SK-N-SH (cell line): Measurements from ENCODE around the gene MIAT.

Source experiments
- CHD2 ChIP-seq: fragments of 150-350 bp; IDR thresholded peaks from 2 replicates; pipeline ENCODE4 v1.6.1; 2018; ENCODE audit warnings: low read length; ENCODE audit not compliant: partially characterized antibody
- EP300 ChIP-seq, 2 experiments: IDR thresholded peaks; 2 replicates each; pipeline versions ENCODE4 v1.4.0 to v1.6.1; 2012; ENCODE audit warnings: borderline replicate concordance in 1 of 2, low read depth in 1 of 2, low read length in 1 of 2
- EZH2phosphoT487 ChIP-seq: fragments of 200-600 bp; sonication (generic); IDR thresholded peaks from 2 replicates; pipeline ENCODE4 v1.6.1; 2017; ENCODE audit warnings: low read depth, mixed run types, mild to moderate bottlenecking, antibody characterized with exemption, moderate library complexity, borderline replicate concordance
- FOXM1 ChIP-seq: IDR thresholded peaks from 2 replicates; pipeline ENCODE4 v1.4.0; 2012; ENCODE audit warnings: low read depth, mild to moderate bottlenecking
- GABPA ChIP-seq: IDR thresholded peaks from 2 replicates; pipeline ENCODE4 v1.4.0; 2012; ENCODE audit warnings: low read depth, mild to moderate bottlenecking
- POLR2AphosphoS5 ChIP-seq: IDR thresholded peaks from 2 replicates; pipeline ENCODE4 v1.6.1; 2012; ENCODE audit warnings: low read depth, low read length
- RAD21 ChIP-seq: IDR thresholded peaks from 2 replicates; pipeline ENCODE4 v1.6.1; 2012; ENCODE audit warnings: mild to moderate bottlenecking, low read length
- TAF1 ChIP-seq: IDR thresholded peaks from 2 replicates; pipeline ENCODE4 v1.6.1; 2012; ENCODE audit warnings: low read depth, mild to moderate bottlenecking, low read length, moderate library complexity, borderline replicate concordance
- TCF12 ChIP-seq: IDR thresholded peaks from 2 replicates; pipeline ENCODE4 v1.4.0; 2012
- TF ChIP-seq, protein P1 (sequence below): fragments of 200-600 bp; sonication (generic); IDR thresholded peaks from 2 replicates; pipeline ENCODE4 v1.6.1; 2017; ENCODE audit warnings: antibody characterized with exemption, mild to moderate bottlenecking, moderate library complexity
- TF ChIP-seq, protein P2 (sequence below): fragments of 150-350 bp; IDR thresholded peaks from 2 replicates; pipeline ENCODE4 v1.6.1; 2017; ENCODE audit warnings: antibody characterized with exemption, low read length, low read depth, borderline replicate concordance
- TF ChIP-seq, protein P3 (sequence below): IDR thresholded peaks from 2 replicates; pipeline ENCODE4 v1.4.0; 2012; ENCODE audit warnings: low read depth, borderline replicate concordance
- TF ChIP-seq, protein P4 (sequence below): IDR thresholded peaks from 2 replicates; pipeline ENCODE4 v1.6.1; 2012; ENCODE audit warnings: mild to moderate bottlenecking, low read depth, low read length, moderate library complexity

DNA sequence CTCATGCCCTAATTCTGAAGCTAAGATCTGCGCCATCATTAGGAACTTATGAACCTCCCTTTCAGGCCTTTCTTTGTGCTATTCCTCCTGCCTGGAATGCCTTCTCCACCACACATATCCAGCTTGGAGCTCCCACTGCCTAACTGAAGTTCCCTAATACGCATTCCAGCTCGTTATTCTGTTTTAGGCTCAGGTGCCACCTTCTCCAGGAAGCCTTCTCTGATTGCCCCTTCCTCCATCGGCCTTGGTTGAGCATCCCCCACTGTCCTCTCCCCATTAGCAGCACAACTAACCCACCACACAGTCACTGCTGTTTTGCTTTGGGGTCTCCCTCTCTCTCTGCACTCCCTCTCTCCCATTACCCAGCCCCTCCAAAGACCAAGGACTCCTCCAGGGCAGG, 44.7 kb upstream of the MIAT start:
- TF ChIP-seq FOXM1 (no peak), TAF1 (no peak), POLR2AphosphoS5 (no peak), EZH2phosphoT487 (no peak), RAD21 (no peak), GABPA (no peak), CHD2 (no peak), TCF12 (no peak), EP300 (IDR thresholded peaks at IDR 0.05; ENCODE audit: borderline replicate concordance in 1 of 2, low read depth in 1 of 2, low read length in 1 of 2) (no peak)
- TF ChIP-seq, protein P1, sequence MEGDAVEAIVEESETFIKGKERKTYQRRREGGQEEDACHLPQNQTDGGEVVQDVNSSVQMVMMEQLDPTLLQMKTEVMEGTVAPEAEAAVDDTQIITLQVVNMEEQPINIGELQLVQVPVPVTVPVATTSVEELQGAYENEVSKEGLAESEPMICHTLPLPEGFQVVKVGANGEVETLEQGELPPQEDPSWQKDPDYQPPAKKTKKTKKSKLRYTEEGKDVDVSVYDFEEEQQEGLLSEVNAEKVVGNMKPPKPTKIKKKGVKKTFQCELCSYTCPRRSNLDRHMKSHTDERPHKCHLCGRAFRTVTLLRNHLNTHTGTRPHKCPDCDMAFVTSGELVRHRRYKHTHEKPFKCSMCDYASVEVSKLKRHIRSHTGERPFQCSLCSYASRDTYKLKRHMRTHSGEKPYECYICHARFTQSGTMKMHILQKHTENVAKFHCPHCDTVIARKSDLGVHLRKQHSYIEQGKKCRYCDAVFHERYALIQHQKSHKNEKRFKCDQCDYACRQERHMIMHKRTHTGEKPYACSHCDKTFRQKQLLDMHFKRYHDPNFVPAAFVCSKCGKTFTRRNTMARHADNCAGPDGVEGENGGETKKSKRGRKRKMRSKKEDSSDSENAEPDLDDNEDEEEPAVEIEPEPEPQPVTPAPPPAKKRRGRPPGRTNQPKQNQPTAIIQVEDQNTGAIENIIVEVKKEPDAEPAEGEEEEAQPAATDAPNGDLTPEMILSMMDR = no peak
- TF ChIP-seq, protein P2, sequence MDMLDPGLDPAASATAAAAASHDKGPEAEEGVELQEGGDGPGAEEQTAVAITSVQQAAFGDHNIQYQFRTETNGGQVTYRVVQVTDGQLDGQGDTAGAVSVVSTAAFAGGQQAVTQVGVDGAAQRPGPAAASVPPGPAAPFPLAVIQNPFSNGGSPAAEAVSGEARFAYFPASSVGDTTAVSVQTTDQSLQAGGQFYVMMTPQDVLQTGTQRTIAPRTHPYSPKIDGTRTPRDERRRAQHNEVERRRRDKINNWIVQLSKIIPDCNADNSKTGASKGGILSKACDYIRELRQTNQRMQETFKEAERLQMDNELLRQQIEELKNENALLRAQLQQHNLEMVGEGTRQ = no peak
- TF ChIP-seq, protein P3, sequence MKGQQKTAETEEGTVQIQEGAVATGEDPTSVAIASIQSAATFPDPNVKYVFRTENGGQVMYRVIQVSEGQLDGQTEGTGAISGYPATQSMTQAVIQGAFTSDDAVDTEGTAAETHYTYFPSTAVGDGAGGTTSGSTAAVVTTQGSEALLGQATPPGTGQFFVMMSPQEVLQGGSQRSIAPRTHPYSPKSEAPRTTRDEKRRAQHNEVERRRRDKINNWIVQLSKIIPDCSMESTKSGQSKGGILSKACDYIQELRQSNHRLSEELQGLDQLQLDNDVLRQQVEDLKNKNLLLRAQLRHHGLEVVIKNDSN = no peak
- TF ChIP-seq, protein P4, sequence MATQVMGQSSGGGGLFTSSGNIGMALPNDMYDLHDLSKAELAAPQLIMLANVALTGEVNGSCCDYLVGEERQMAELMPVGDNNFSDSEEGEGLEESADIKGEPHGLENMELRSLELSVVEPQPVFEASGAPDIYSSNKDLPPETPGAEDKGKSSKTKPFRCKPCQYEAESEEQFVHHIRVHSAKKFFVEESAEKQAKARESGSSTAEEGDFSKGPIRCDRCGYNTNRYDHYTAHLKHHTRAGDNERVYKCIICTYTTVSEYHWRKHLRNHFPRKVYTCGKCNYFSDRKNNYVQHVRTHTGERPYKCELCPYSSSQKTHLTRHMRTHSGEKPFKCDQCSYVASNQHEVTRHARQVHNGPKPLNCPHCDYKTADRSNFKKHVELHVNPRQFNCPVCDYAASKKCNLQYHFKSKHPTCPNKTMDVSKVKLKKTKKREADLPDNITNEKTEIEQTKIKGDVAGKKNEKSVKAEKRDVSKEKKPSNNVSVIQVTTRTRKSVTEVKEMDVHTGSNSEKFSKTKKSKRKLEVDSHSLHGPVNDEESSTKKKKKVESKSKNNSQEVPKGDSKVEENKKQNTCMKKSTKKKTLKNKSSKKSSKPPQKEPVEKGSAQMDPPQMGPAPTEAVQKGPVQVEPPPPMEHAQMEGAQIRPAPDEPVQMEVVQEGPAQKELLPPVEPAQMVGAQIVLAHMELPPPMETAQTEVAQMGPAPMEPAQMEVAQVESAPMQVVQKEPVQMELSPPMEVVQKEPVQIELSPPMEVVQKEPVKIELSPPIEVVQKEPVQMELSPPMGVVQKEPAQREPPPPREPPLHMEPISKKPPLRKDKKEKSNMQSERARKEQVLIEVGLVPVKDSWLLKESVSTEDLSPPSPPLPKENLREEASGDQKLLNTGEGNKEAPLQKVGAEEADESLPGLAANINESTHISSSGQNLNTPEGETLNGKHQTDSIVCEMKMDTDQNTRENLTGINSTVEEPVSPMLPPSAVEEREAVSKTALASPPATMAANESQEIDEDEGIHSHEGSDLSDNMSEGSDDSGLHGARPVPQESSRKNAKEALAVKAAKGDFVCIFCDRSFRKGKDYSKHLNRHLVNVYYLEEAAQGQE = no peak
